Measurements from ENCODE around the gene ZNF785. TPM values are rescaled to one million over a fixed set of nuclear protein-coding genes. Genes with fewer than 3 reads are reported as not detected.

Gene ZNF785
- total and polyA plus RNA-seq, 2 of the 13 experiments (the other 11 are each of a cell fraction or from before 2014, with no cell fraction given) = 0.01 TPM; not detected in 1

DNA sequence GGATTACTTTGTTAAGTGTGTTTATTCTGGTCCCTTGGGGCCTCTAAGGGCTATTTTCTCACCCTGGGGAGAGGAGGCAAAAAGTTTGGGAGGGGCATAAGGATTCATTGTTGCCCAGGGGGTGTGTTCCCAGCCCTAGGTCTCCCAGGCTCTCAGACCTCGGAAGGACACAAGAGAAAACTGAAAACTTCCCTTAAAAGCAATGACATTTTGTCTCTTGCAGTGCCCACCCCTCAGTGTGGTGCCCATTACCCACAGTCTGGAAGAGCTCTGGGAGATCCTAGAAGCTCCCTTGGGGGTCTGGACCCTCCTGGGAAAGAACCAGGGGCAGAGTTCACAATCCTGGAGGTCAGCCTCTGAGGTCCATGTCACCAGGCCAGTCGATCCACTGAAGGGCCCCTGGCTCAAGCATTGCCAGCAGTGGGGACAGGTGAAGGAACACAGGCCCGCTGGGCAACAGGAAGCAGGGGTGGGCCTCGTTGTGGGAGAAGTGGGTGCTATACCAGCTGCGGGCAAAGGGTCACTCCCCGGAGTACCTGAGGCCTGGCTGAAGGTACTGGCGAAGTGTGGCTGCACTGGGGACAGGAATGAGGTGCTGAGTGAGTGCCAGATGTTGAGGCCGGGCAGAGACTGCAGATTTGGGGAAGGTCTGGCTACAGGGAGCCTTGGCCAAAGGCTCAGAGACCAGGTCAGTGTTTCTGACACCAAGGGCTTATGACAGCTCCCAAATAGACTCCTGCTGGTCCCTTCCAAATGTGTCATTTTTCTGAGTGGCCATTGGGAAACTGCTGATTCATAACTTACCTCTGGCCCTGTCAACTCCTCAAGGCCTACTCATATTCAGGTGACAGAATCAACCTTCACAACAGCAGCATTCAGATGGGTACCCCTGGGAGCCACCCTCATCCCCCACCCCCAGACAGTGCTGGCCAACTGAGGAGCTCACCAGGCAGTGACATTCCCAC is 46.2 kb downstream of the ZNF785 start (continued):
- TF ChIP-seq, protein P1, sequence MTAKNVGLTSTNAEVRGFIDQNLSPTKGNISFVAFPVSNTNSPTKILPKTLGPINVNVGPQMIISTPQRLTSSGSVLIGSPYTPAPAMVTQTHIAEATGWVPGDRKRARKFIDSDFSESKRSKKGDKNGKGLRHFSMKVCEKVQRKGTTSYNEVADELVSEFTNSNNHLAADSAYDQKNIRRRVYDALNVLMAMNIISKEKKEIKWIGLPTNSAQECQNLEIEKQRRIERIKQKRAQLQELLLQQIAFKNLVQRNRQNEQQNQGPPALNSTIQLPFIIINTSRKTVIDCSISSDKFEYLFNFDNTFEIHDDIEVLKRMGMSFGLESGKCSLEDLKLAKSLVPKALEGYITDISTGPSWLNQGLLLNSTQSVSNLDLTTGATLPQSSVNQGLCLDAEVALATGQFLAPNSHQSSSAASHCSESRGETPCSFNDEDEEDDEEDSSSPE (CRISPR knock-in tag; IDR thresholded peaks at IDR 0.05) = no peak
- TF ChIP-seq, protein P2, sequence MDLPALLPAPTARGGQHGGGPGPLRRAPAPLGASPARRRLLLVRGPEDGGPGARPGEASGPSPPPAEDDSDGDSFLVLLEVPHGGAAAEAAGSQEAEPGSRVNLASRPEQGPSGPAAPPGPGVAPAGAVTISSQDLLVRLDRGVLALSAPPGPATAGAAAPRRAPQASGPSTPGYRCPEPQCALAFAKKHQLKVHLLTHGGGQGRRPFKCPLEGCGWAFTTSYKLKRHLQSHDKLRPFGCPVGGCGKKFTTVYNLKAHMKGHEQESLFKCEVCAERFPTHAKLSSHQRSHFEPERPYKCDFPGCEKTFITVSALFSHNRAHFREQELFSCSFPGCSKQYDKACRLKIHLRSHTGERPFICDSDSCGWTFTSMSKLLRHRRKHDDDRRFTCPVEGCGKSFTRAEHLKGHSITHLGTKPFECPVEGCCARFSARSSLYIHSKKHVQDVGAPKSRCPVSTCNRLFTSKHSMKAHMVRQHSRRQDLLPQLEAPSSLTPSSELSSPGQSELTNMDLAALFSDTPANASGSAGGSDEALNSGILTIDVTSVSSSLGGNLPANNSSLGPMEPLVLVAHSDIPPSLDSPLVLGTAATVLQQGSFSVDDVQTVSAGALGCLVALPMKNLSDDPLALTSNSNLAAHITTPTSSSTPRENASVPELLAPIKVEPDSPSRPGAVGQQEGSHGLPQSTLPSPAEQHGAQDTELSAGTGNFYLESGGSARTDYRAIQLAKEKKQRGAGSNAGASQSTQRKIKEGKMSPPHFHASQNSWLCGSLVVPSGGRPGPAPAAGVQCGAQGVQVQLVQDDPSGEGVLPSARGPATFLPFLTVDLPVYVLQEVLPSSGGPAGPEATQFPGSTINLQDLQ (CRISPR knock-in tag; IDR thresholded peaks at IDR 0.05) = no peak
- TF ChIP-seq SP1 (IDR thresholded peaks at IDR 0.05) (no peak), SP1 (CRISPR knock-in tag; IDR thresholded peaks at IDR 0.05) (no peak), CEBPB (IDR thresholded peaks at IDR 0.05; ENCODE audit: borderline replicate concordance, low read depth, low read length) (no peak), FOXM1 (CRISPR knock-in tag; IDR thresholded peaks at IDR 0.05) (no peak), ASH2L (IDR thresholded peaks at IDR 0.05; ENCODE audit: insufficient read length, low read depth, low read length) (no peak), GABPA (IDR thresholded peaks at IDR 0.05; ENCODE audit: low read depth, low read length) (no peak), GABPA (CRISPR knock-in tag; IDR thresholded peaks at IDR 0.05; ENCODE audit: low read depth) (no peak), SUZ12 (IDR thresholded peaks at IDR 0.05; ENCODE audit: low read depth, low read length) (no peak), NPAS2 (CRISPR knock-in tag; IDR thresholded peaks at IDR 0.05; ENCODE audit: borderline replicate concordance) (no peak), ZNF230 (CRISPR knock-in tag; IDR thresholded peaks at IDR 0.05) (peak; percentile 14; the same call in 1 of the 2 replicates), TAF1 (CRISPR knock-in tag; IDR thresholded peaks at IDR 0.05) (no peak; the same call in 1 of the 2 replicates), ZNF136 (CRISPR knock-in tag; IDR thresholded peaks at IDR 0.05; ENCODE audit: low read depth) (no peak), GTF2F1 (IDR thresholded peaks at IDR 0.05; ENCODE audit: low read length) (no peak), ZMAT3 (CRISPR knock-in tag; conservative IDR thresholded peaks at IDR 0.05) (no peak), POLR2A (IDR thresholded peaks at IDR 0.05; ENCODE audit: insufficient read depth in 1 of 2, low read depth in 2 of 2, low read length in 2 of 2) (peak in 1 of 2 experiments; percentile 64; a peak in 2 of 4 replicates)
- TF ChIP-seq, protein P3, sequence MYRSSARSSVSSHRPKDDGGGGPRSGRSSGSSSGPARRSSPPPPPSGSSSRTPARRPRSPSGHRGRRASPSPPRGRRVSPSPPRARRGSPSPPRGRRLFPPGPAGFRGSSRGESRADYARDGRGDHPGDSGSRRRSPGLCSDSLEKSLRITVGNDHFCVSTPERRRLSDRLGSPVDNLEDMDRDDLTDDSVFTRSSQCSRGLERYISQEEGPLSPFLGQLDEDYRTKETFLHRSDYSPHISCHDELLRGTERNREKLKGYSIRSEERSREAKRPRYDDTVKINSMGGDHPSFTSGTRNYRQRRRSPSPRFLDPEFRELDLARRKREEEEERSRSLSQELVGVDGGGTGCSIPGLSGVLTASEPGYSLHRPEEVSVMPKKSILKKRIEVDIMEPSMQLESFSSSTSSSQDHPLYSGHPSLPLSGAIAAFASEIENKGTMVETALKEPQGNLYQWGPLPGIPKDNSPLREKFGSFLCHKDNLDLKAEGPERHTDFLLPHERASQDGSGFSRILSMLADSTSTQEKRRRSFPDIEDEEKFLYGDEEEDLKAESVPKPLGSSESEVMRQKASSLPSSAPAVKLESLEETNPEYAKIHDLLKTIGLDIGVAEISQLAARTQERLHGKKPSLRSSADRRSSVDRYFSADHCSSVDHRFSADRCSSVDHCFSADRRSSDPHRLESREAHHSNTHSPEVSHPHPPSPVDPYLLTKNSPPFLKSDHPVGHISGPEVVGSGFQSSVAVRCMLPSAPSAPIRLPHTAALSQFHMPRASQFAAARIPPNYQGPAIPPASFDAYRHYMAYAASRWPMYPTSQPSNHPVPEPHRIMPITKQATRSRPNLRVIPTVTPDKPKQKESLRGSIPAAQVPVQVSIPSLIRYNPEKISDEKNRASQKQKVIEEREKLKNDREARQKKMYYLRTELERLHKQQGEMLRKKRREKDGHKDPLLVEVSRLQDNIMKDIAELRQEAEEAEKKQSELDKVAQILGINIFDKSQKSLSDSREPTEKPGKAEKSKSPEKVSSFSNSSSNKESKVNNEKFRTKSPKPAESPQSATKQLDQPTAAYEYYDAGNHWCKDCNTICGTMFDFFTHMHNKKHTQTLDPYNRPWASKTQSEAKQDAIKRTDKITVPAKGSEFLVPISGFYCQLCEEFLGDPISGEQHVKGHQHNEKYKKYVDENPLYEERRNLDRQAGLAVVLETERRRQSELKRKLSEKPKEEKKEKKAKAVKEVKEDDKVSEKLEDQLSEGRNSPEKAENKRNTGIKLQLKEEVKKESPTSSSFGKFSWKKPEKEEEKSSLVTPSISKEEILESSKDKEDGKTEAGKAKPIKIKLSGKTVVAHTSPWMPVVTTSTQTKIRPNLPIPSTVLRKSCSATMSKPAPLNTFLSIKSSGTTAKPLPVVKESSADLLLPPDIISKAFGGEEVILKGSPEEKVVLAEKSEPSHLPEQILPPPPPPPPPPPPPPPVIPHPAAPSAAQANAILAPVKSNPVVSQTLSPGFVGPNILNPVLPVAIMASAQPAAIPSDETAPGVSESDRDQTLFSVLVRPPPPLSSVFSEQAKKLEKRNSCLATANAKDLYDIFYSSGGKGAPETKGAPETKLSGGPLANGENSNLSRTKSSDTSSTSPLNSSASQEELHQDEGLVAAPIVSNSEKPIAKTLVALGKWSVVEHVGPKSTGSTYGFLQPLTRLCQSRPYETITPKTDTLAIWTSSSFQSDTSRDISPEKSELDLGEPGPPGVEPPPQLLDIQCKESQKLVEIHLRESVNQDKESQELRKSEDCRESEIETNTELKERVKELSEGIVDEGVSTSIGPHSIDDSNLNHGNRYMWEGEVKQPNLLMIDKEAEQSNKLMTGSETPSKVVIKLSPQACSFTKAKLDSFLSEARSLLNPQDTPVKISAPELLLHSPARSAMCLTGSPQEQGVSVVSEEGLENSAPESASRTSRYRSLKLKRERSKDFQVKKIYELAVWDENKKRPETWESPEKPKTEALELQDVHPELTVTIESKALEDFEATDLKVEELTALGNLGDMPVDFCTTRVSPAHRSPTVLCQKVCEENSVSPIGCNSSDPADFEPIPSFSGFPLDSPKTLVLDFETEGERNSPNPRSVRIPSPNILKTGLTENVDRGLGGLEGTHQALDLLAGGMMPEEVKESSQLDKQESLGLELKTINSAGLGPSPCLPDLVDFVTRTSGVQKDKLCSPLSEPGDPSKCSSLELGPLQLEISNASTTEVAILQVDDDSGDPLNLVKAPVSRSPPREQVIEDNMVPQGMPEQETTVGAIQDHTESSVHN (CRISPR knock-in tag; IDR thresholded peaks at IDR 0.05) = no peak
